ENCODE data around the gene TMEM44.
"Not testable (repeated sequence)": the region's sequence is repeated elsewhere in the genome, so short reads cannot be mapped to it uniquely, and the experiment has no call there.

The TMEM44 gene

DNA sequence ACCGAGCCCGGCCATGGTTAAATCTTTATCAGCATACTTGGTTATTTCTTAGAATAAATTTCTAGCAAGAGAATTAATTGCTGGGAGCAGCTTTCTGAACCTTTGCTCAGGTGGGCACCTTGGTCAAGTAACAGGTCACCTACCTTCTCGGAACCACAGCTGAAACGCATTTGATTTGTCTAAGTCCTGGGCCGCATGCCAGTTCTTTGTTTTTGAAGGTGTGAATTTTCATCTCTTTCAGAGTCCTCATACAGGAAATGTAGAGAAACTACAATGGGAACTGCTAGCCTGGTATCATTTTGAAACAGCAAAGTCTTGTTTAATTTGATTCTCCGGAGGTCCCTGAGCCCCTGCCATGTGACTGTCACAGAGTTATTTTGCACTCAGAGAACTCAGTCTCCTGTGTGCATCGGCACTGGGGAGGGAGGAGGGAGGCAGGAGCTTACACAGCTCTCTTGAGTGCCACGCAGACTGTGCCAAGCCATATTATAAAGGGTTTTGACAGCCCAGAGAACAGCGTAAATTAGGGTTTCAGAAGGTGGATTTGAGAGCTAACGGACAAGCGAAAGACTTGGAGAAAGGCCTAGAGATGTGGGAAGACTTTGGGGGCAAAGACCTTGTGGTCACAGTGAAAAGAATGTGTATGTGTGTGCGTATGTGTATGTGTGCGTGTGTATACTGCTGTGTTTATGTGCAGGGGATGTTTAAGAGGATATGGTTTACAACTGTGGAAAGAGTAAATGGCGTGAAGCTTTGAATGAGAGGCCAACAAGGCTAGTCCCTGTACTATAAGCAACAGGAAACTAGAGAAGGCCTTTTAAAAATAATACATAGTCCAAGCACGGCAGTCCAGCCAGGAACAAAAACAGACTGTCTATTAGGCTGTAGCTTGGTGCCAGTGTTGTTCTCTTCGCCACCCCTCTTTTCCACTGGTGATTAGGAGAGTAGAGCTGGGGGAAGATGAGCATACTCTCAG, 84.6 kb downstream of the TMEM44 start:
- ChIA-PET CTCF (interaction anchor here (2.3 kb wide), 1 partner anchor 15 kb away, joined by 8 read pairs; no protein-coding TSS in a partner anchor), POLR2A (no interaction called here)
- TF ChIP-seq, protein P1, sequence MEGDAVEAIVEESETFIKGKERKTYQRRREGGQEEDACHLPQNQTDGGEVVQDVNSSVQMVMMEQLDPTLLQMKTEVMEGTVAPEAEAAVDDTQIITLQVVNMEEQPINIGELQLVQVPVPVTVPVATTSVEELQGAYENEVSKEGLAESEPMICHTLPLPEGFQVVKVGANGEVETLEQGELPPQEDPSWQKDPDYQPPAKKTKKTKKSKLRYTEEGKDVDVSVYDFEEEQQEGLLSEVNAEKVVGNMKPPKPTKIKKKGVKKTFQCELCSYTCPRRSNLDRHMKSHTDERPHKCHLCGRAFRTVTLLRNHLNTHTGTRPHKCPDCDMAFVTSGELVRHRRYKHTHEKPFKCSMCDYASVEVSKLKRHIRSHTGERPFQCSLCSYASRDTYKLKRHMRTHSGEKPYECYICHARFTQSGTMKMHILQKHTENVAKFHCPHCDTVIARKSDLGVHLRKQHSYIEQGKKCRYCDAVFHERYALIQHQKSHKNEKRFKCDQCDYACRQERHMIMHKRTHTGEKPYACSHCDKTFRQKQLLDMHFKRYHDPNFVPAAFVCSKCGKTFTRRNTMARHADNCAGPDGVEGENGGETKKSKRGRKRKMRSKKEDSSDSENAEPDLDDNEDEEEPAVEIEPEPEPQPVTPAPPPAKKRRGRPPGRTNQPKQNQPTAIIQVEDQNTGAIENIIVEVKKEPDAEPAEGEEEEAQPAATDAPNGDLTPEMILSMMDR (IDR thresholded peaks at IDR 0.05; ENCODE audit: insufficient read depth, low read length, missing control alignments) = no peak
- DNase-seq (ENCODE audit: low read depth, low spot score) = no peak
- H3K4me3 ChIP-seq (ENCODE audit: low read depth, low read length) = no peak overlapping the region

DNA sequence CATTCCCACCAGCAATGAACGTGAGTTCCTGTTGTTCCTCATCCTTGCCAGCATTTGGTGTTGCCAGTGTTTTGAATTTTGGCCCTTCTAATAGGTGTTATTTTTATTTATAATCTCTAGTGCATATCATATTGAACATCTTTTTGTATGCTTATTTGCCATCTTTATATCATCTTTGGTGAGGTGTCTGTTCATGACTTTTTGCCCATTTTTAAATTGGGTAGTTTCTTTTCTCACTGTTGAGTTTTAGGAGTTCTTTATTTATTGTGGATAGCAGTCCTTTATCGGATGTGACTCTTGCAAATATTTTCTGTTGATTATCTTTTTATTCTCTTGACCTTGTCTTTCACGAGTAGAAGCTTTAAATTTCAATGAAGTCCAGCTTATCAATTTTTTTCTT, 86.2 kb downstream of the TMEM44 start:
- ChIA-PET CTCF (interaction anchor here (2.7 kb wide), 1 partner anchor 10 kb away, joined by 9 read pairs; no protein-coding TSS in a partner anchor), POLR2A (no interaction called here)
- TF ChIP-seq, protein P1 (IDR thresholded peaks at IDR 0.05; ENCODE audit: insufficient read depth, low read length, missing control alignments) = no peak
- no peak for DNase-seq (ENCODE audit: low read depth, low spot score)
- no peak overlapping the region for H3K4me3 ChIP-seq (ENCODE audit: low read depth, low read length)

- H3K4me3 ChIP-seq (ENCODE audit: low read depth, low read length); DNase-seq (ENCODE audit: low read depth, low spot score); POLR2A ChIA-PET: not testable (repeated sequence)
- CTCF ChIA-PET = interaction anchor here (1.3 to 2.7 kb wide), 2 partner anchors 8 to 10 kb away, joined by 3 to 9 read pairs; no protein-coding TSS in a partner anchor
Measured at GRCh38 chr3:194545538-194545937, 87.7 kb downstream of the TMEM44 start.

DNA sequence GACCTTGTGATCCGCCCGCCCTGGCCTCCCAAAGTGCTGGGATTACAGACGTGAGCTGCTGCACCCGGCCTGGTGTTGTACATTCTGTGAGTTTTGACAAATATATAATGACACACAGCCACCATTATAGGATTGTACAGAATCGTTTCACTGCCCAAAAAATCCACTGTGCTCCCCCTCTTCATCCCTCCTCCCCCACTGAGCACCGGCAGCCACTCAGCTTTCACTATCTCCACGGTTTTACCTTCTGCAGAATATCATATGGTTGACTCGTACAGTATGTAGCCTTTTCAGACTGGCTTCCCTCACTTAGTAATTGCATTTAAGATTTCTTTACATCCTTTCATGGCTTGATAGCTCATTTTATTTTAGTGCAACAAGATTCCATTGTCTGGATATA, 89.7 kb downstream of the TMEM44 start:
- TF ChIP-seq, protein P1 (IDR thresholded peaks at IDR 0.05; ENCODE audit: insufficient read depth, low read length, missing control alignments) = no peak
- ChIA-PET POLR2A (no interaction called here), CTCF (no interaction called here)
- no peak overlapping the region for H3K4me3 ChIP-seq (ENCODE audit: low read depth, low read length)
- DNase-seq (ENCODE audit: low read depth, low spot score) = no peak

GRCh38 chr3:194541483-194541882, 91.7 kb downstream of the TMEM44 start:
- DNase-seq (ENCODE audit: low read depth, low spot score) = no peak
- no peak overlapping the region for H3K4me3 ChIP-seq (ENCODE audit: low read depth, low read length)
- CTCF ChIA-PET = interaction anchor here (0.8 kb wide), 1 partner anchor 13 kb away, joined by 3 read pairs; no protein-coding TSS in a partner anchor
- TF ChIP-seq, protein P1 (IDR thresholded peaks at IDR 0.05; ENCODE audit: insufficient read depth, low read length, missing control alignments) = no peak
- POLR2A ChIA-PET = no interaction called here

- ChIA-PET CTCF (no interaction called here), POLR2A (no interaction called here)
- H3K4me3 ChIP-seq (ENCODE audit: low read depth, low read length) = no peak overlapping the region
- TF ChIP-seq, protein P1 (IDR thresholded peaks at IDR 0.05; ENCODE audit: insufficient read depth, low read length, missing control alignments) = no peak
- DNase-seq (ENCODE audit: low read depth, low spot score) = no peak
Measured at GRCh38 chr3:194540274-194540905, 92.8 kb downstream of the TMEM44 start.
